Measurements from ENCODE around the gene CHCHD6.

- TF ChIP-seq MXI1 (IDR thresholded peaks at IDR 0.05; ENCODE audit: borderline replicate concordance, low read depth, low read length) (no peak), POLR2A (IDR thresholded peaks at IDR 0.05; ENCODE audit: low read depth, low read length) (no peak), RAD21 (IDR thresholded peaks at IDR 0.05; ENCODE audit: low read length) (no peak), CTCF (conservative IDR thresholded peaks at IDR 0.05; ENCODE audit: low read depth, low read length) (no peak), RFX5 (IDR thresholded peaks at IDR 0.05; ENCODE audit: low read depth, low read length) (no peak)
Observed at GRCh38 chr3:126897943-126898342, 193.9 kb downstream of the CHCHD6 start.

Measured in IMR-90 (cell line).